H9 (cell line): Measurements from ENCODE around the gene MYO5B. TPM values are rescaled to one million over a fixed set of nuclear protein-coding genes. Genes with fewer than 3 reads are reported as not detected.

Experiments
- DNase-seq: peaks from one replicate; pipeline ENCODE4 v3.0.0-alpha.2; 2017
- H2AFZ ChIP-seq: one replicate; pipeline ENCODE4 v1.6.1; 2013; ENCODE audit warnings: mild to moderate bottlenecking, low read length, control low read depth, moderate library complexity
- H2AK5ac ChIP-seq: 2 replicates; pipeline ENCODE4 v1.6.1; 2013; ENCODE audit warnings: low read length, control low read depth, mixed read lengths; ENCODE audit not compliant: insufficient read length
- H2BK120ac ChIP-seq: one replicate; pipeline ENCODE4 v1.6.1; 2013; ENCODE audit warnings: low read depth, mild to moderate bottlenecking, low read length, control low read depth, inconsistent platforms; ENCODE audit not compliant: poor library complexity, severe bottlenecking
- H2BK12ac ChIP-seq: 2 replicates; pipeline ENCODE4 v1.6.1; 2013; ENCODE audit warnings: low read length, control low read depth, mixed read lengths, low read depth; ENCODE audit not compliant: insufficient read length
- H2BK15ac ChIP-seq: 2 replicates; pipeline ENCODE4 v1.6.1; 2013; ENCODE audit warnings: low read depth, low read length, control low read depth
- H2BK20ac ChIP-seq: one replicate; pipeline ENCODE4 v1.6.1; 2013; ENCODE audit warnings: low read depth, mild to moderate bottlenecking, low read length, control low read depth, inconsistent platforms; ENCODE audit not compliant: poor library complexity, severe bottlenecking
- H2BK5ac ChIP-seq: 2 replicates; pipeline ENCODE4 v1.6.1; 2013; ENCODE audit warnings: low read length, control low read depth, mixed read lengths; ENCODE audit not compliant: insufficient read length
- H3K14ac ChIP-seq: 2 replicates; pipeline ENCODE4 v1.6.1; 2013; ENCODE audit warnings: low read length, control low read depth; ENCODE audit not compliant: insufficient read depth
- H3K18ac ChIP-seq: 2 replicates; pipeline ENCODE4 v1.6.1; 2013; ENCODE audit warnings: low read depth, mild to moderate bottlenecking, mixed read lengths, low read length, control low read depth; ENCODE audit not compliant: insufficient read length
- H3K23ac ChIP-seq: 2 replicates; pipeline ENCODE4 v1.6.1; 2013; ENCODE audit warnings: low read length, control low read depth, mixed read lengths, low read depth; ENCODE audit not compliant: insufficient read length
- H3K23me2 ChIP-seq: 2 replicates; pipeline ENCODE4 v1.6.1; 2013; ENCODE audit warnings: low read depth, mild to moderate bottlenecking, mixed read lengths, low read length, control low read depth; ENCODE audit not compliant: insufficient read length, poor library complexity, severe bottlenecking
- H3K27ac ChIP-seq: 2 replicates; pipeline ENCODE4 v1.5.1; 2013; ENCODE audit warnings: low read length, control low read depth, mixed read lengths, low read depth; ENCODE audit not compliant: insufficient read length
- H3K27me3 ChIP-seq: 2 replicates; pipeline ENCODE4 v1.6.1; 2013; ENCODE audit warnings: low read length, control low read depth, inconsistent platforms; ENCODE audit not compliant: insufficient read depth
- H3K4ac ChIP-seq: 2 replicates; pipeline ENCODE4 v1.6.1; 2013; ENCODE audit warnings: low read depth, mild to moderate bottlenecking, control low read depth, inconsistent platforms, low read length, moderate library complexity
- H3K4me1 ChIP-seq: 2 replicates; pipeline ENCODE4 v1.6.1; 2013; ENCODE audit warnings: low read length, control low read depth, inconsistent platforms; ENCODE audit not compliant: insufficient read depth
- H3K4me2 ChIP-seq: 2 replicates; pipeline ENCODE4 v1.6.1; 2013; ENCODE audit warnings: low read length, control low read depth, mixed read lengths; ENCODE audit not compliant: insufficient read length, insufficient read depth
- H3K56ac ChIP-seq: 2 replicates; pipeline ENCODE4 v1.6.1; 2013; ENCODE audit warnings: low read depth, mild to moderate bottlenecking, mixed read lengths, low read length, control low read depth; ENCODE audit not compliant: insufficient read length
- H3K79me1 ChIP-seq: 2 replicates; pipeline ENCODE4 v1.6.1; 2013; ENCODE audit warnings: low read depth, mild to moderate bottlenecking, moderate library complexity, low read length, control low read depth, inconsistent platforms; ENCODE audit not compliant: insufficient read depth, poor library complexity, severe bottlenecking
- H3K79me2 ChIP-seq: 2 replicates; pipeline ENCODE4 v1.6.1; 2013; ENCODE audit warnings: low read length, control low read depth, inconsistent platforms; ENCODE audit not compliant: insufficient read depth
- H3K9ac ChIP-seq: 2 replicates; pipeline ENCODE4 v1.6.1; 2013; ENCODE audit warnings: low read length, control low read depth, mixed read lengths; ENCODE audit not compliant: insufficient read length; ENCODE audit errors: extremely low read depth
- H3K9me3 ChIP-seq: one replicate; pipeline ENCODE4 v1.6.1; 2013; ENCODE audit warnings: low read depth, low read length, inconsistent platforms; ENCODE audit not compliant: control insufficient read depth
- H3T11ph ChIP-seq: one replicate; pipeline ENCODE4 v1.6.1; 2013; ENCODE audit warnings: mild to moderate bottlenecking, low read length, control low read depth, inconsistent platforms
- H4K20me1 ChIP-seq: one replicate; pipeline ENCODE4 v1.6.1; 2013; ENCODE audit not compliant: control insufficient read depth, insufficient read length, insufficient read depth
- H4K5ac ChIP-seq: 2 replicates; pipeline ENCODE4 v1.6.1; 2013; ENCODE audit warnings: low read depth, mild to moderate bottlenecking, mixed read lengths, low read length, control low read depth; ENCODE audit not compliant: insufficient read length
- H4K8ac ChIP-seq: replicated peaks from 2 replicates; pipeline ENCODE4 v1.6.1; 2013; ENCODE audit warnings: low read length, control low read depth, mixed read lengths, low read depth; ENCODE audit not compliant: insufficient read length
- H4K91ac ChIP-seq: 2 replicates; pipeline ENCODE4 v1.6.1; 2013; ENCODE audit warnings: low read depth, mild to moderate bottlenecking, moderate library complexity, mixed read lengths, low read length, control low read depth; ENCODE audit not compliant: insufficient read length
- H3K27ac Mint-ChIP-seq, 3 experiments: 2 replicates in 2 of 3; 3 replicates in 1 of 3; pipeline ENCODE4 v1.8.0; 2020 to 2021; ENCODE audit warnings: mixed read lengths in 3 of 3, mild to moderate bottlenecking in 1 of 3, moderate library complexity in 1 of 3
- H3K27me3 Mint-ChIP-seq: 2 replicates; pipeline ENCODE4 v1.8.0; 2021; ENCODE audit warnings: low read depth, mild to moderate bottlenecking, moderate library complexity, mixed read lengths
- H3K36me3 Mint-ChIP-seq, 3 experiments: 2 replicates in 2 of 3; 3 replicates in 1 of 3; pipeline ENCODE4 v1.8.0; 2020 to 2021; ENCODE audit warnings: low read depth in 3 of 3, mixed read lengths in 3 of 3; ENCODE audit not compliant: insufficient read depth in 1 of 3
- H3K4me1 Mint-ChIP-seq, 2 experiments: 2 replicates each; pipeline ENCODE4 v1.8.0; 2020; ENCODE audit warnings: mixed read lengths in 2 of 2
- H3K4me3 Mint-ChIP-seq, 2 experiments: 2 replicates in 1 of 2; 3 replicates in 1 of 2; pipeline ENCODE4 v1.8.0; 2020 to 2021; ENCODE audit warnings: mild to moderate bottlenecking in 2 of 2, mixed read lengths in 2 of 2, moderate library complexity in 1 of 2
- H3K9me3 Mint-ChIP-seq, 2 experiments: 2 replicates in 1 of 2; 3 replicates in 1 of 2; pipeline ENCODE4 v1.8.0; 2020; ENCODE audit warnings: mild to moderate bottlenecking in 2 of 2, mixed read lengths in 2 of 2, moderate library complexity in 1 of 2
- CTCF ChIP-seq: fragments of 200-600 bp; sonication (generic); conservative IDR thresholded peaks from 3 replicates; pipeline ENCODE4 v1.8.0; 2021; ENCODE audit warnings: antibody characterized with exemption, mild to moderate bottlenecking
- total RNA-seq: library from RNA; stranded (reverse); gene quantifications from 2 replicates; pipeline ENCODE4 v1.2.1, GENCODE V29; 2021

The MYO5B gene
- total RNA-seq, 1 experiment from 2014 or later = 9.3 TPM

DNA sequence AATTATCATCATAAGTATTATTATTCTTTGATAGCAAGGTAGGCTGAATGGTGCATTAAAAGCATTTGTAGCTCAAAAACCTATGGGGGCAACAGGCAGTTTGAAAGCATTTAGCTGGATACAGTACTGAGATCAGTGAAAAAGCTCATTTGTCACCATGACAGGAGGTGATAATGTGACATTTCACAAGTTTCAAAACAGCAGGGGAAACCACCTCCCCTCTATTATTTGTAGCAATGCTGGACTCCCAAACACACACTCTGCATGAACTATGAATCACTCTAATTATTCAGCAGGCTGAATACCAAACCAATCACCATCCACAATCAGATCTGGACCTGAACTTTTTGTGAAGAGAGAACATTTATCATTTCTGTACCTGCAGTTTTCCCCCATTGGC lies 63.4 kb downstream of the MYO5B start:
- H2BK12ac ChIP-seq = no peak overlapping the region
- no peak overlapping the region for H2AFZ ChIP-seq
- no peaks in the 10 kb centered on the region for H3K23me2 ChIP-seq
- H3K4ac ChIP-seq = no peak overlapping the region
- H3K14ac ChIP-seq = no peak overlapping the region
- H3K27me3 Mint-ChIP-seq = 0 out of 2 replicates have a peak, but pooled peaks cover 2% of the 10 kb centered on the region
- H2BK5ac ChIP-seq = no peak overlapping the region
- no peak for DNase-seq
- H3K9me3 ChIP-seq = no peaks in the 10 kb centered on the region
- H2BK20ac ChIP-seq = no peak overlapping the region
- H3K36me3 Mint-ChIP-seq = no peaks in the 10 kb centered on the region
- no peak for TF ChIP-seq CTCF
- no peak overlapping the region for H3K27ac ChIP-seq
- H2BK15ac ChIP-seq = no peak overlapping the region
- no peak overlapping the region for H4K5ac ChIP-seq
- H2BK120ac ChIP-seq = no peak overlapping the region
- no peak overlapping the region for H4K91ac ChIP-seq
- H4K20me1 ChIP-seq = no peaks in the 10 kb centered on the region
- no peak overlapping the region for H2AK5ac ChIP-seq
- H3K56ac ChIP-seq = no peak overlapping the region
- H3K9ac ChIP-seq = no peak overlapping the region
- H3K79me1 ChIP-seq = no peaks in the 10 kb centered on the region
- H3K27me3 ChIP-seq = no peaks in the 10 kb centered on the region
- H3K4me2 ChIP-seq = no peak overlapping the region
- no peaks in the 10 kb centered on the region for H3K79me2 ChIP-seq
- no peak overlapping the region for H3T11ph ChIP-seq
- no peak overlapping the region for H3K23ac ChIP-seq
- peaks cover 7% of the 10 kb centered on the region for H3K4me1 ChIP-seq
- H3K27ac Mint-ChIP-seq = no peak overlapping the region
- H4K8ac ChIP-seq = no peak overlapping the region
- no peaks in the 10 kb centered on the region for H3K9me3 Mint-ChIP-seq
- peaks cover 45% of the 10 kb centered on the region in 2 experiments for H3K4me1 Mint-ChIP-seq
- no peak overlapping the region for H3K18ac ChIP-seq
- H3K4me3 Mint-ChIP-seq = no peak overlapping the region
